Measurements from ENCODE around the gene PTPRK. TPM values are rescaled to one million over a fixed set of nuclear protein-coding genes. Genes with fewer than 3 reads are reported as not detected.

The PTPRK gene
- total and polyA plus RNA-seq, 2 of the 13 experiments (the other 11 are each of a cell fraction or from before 2014, with no cell fraction given), result 43.6 to 98.3 TPM

DNA sequence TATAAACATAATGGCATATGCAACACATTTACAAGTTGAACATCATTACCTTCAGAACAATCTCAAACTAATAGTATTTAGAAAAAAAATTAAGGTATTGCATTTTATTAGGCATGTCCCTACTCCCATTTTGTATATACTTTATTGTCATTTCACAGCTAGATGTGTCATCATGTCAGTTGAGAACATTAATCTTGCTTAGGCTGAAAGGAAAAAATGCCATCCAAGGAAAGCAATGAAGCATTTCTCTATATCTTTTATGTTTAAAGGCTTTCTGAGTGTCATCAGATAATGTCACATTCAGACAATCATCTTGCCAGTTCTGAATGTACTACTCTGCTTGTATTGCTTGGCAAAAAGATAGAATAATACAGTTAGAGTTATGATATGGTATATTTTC lies 390.7 kb downstream of the PTPRK start:
- Histone ChIP-seq H3K4me2 (ENCODE audit: low read depth, low read length) (no peak overlapping the region), H3K9me3 (ENCODE audit: low read length) (no peaks in the 10 kb centered on the region), H3K27ac (ENCODE audit: extremely low read length, insufficient read depth, low read length) (no peak overlapping the region), H3K4me3 (replicated peaks in 1 of 3; ENCODE audit: insufficient read depth in 1 of 3, low read depth in 2 of 3, low read length in 3 of 3) (no peak overlapping the region), H2AFZ (ENCODE audit: low read length) (no peak overlapping the region), H3K36me3 (replicated peaks in 1 of 2; ENCODE audit: control insufficient read depth in 1 of 2, insufficient read depth in 2 of 2, low read length in 2 of 2) (no peaks in the 10 kb centered on the region), H3K4me1 (ENCODE audit: insufficient read depth, low read length) (peaks cover 10% of the 10 kb centered on the region), H3K27me3 (ENCODE audit: control insufficient read depth in 1 of 2, insufficient read depth in 2 of 2, low read length in 2 of 2) (no peaks in the 10 kb centered on the region), H3K79me2 (ENCODE audit: insufficient read depth, low read length) (no peaks in the 10 kb centered on the region), H4K20me1 (ENCODE audit: insufficient read depth, low read length) (no peaks in the 10 kb centered on the region), H3K9ac (ENCODE audit: insufficient read depth, low read depth, low read length) (no peak overlapping the region)
- ChIA-PET POLR2A (no interaction called here), CTCF (ENCODE audit: low intra/inter-chr PET ratio, low total read pairs) (no interaction called here)
- intact Hi-C loops (cut with micrococcal nuclease; ENCODE audit: unreplicated experiment) (no loop called here), in situ Hi-C loops (cut with HindIII; ENCODE audit: extremely low pct_ligation_motif_present, low pct_unique_long_range_greater_than_20kb) (no loop called here)
- DNase-seq (ENCODE audit: low spot score) (no peak), FAIRE-seq (no peak), ATAC-seq (no peak)
- TF ChIP-seq SALL2 (CRISPR knock-in tag; IDR thresholded peaks at IDR 0.05) (no peak), ZNF580 (CRISPR knock-in tag; IDR thresholded peaks at IDR 0.05; ENCODE audit: borderline replicate concordance, low read depth) (no peak), TOE1 (CRISPR knock-in tag; IDR thresholded peaks at IDR 0.05) (no peak), ZNF724P (CRISPR knock-in tag; IDR thresholded peaks at IDR 0.05; ENCODE audit: borderline replicate concordance) (no peak), ZNF788 (CRISPR knock-in tag; IDR thresholded peaks at IDR 0.05; ENCODE audit: borderline replicate concordance) (no peak), GATAD1 (CRISPR knock-in tag; IDR thresholded peaks at IDR 0.05) (no peak), XBP1 (CRISPR knock-in tag; IDR thresholded peaks at IDR 0.05) (no peak), ZSCAN22 (CRISPR knock-in tag; IDR thresholded peaks at IDR 0.05) (no peak), ZBTB26 (CRISPR knock-in tag; IDR thresholded peaks at IDR 0.05; ENCODE audit: borderline replicate concordance) (no peak), MIER3 (CRISPR knock-in tag; IDR thresholded peaks at IDR 0.05; ENCODE audit: borderline replicate concordance) (no peak), TRIM24 (CRISPR knock-in tag; IDR thresholded peaks at IDR 0.05) (no peak)
- TF ChIP-seq, protein P1, sequence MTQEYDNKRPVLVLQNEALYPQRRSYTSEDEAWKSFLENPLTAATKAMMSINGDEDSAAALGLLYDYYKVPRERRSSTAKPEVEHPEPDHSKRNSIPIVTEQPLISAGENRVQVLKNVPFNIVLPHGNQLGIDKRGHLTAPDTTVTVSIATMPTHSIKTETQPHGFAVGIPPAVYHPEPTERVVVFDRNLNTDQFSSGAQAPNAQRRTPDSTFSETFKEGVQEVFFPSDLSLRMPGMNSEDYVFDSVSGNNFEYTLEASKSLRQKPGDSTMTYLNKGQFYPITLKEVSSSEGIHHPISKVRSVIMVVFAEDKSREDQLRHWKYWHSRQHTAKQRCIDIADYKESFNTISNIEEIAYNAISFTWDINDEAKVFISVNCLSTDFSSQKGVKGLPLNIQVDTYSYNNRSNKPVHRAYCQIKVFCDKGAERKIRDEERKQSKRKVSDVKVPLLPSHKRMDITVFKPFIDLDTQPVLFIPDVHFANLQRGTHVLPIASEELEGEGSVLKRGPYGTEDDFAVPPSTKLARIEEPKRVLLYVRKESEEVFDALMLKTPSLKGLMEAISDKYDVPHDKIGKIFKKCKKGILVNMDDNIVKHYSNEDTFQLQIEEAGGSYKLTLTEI (CRISPR knock-in tag; conservative IDR thresholded peaks at IDR 0.05), result no peak
- TF ChIP-seq, protein P2, sequence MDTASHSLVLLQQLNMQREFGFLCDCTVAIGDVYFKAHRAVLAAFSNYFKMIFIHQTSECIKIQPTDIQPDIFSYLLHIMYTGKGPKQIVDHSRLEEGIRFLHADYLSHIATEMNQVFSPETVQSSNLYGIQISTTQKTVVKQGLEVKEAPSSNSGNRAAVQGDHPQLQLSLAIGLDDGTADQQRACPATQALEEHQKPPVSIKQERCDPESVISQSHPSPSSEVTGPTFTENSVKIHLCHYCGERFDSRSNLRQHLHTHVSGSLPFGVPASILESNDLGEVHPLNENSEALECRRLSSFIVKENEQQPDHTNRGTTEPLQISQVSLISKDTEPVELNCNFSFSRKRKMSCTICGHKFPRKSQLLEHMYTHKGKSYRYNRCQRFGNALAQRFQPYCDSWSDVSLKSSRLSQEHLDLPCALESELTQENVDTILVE (CRISPR knock-in tag; IDR thresholded peaks at IDR 0.05), result no peak
- TF ChIP-seq, protein P3, sequence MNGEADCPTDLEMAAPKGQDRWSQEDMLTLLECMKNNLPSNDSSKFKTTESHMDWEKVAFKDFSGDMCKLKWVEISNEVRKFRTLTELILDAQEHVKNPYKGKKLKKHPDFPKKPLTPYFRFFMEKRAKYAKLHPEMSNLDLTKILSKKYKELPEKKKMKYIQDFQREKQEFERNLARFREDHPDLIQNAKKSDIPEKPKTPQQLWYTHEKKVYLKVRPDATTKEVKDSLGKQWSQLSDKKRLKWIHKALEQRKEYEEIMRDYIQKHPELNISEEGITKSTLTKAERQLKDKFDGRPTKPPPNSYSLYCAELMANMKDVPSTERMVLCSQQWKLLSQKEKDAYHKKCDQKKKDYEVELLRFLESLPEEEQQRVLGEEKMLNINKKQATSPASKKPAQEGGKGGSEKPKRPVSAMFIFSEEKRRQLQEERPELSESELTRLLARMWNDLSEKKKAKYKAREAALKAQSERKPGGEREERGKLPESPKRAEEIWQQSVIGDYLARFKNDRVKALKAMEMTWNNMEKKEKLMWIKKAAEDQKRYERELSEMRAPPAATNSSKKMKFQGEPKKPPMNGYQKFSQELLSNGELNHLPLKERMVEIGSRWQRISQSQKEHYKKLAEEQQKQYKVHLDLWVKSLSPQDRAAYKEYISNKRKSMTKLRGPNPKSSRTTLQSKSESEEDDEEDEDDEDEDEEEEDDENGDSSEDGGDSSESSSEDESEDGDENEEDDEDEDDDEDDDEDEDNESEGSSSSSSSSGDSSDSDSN (CRISPR knock-in tag; IDR thresholded peaks at IDR 0.05), result no peak
- BruUV-seq (replicated peaks), result no TSS peak

Measured in HepG2 (cell line).